CD4-positive, alpha-beta T cell treated with Interferon gamma for 1 hour (primary cell): ENCODE data around the gene MUC5AC.
"Not testable (repeated sequence)": the region's sequence is repeated elsewhere in the genome, so short reads cannot be mapped to it uniquely, and the experiment has no call there.

Experiments
- DNase-seq: peaks from one replicate; pipeline ENCODE4 v3.0.0-alpha.2; 2020

MUC5AC gene

DNA sequence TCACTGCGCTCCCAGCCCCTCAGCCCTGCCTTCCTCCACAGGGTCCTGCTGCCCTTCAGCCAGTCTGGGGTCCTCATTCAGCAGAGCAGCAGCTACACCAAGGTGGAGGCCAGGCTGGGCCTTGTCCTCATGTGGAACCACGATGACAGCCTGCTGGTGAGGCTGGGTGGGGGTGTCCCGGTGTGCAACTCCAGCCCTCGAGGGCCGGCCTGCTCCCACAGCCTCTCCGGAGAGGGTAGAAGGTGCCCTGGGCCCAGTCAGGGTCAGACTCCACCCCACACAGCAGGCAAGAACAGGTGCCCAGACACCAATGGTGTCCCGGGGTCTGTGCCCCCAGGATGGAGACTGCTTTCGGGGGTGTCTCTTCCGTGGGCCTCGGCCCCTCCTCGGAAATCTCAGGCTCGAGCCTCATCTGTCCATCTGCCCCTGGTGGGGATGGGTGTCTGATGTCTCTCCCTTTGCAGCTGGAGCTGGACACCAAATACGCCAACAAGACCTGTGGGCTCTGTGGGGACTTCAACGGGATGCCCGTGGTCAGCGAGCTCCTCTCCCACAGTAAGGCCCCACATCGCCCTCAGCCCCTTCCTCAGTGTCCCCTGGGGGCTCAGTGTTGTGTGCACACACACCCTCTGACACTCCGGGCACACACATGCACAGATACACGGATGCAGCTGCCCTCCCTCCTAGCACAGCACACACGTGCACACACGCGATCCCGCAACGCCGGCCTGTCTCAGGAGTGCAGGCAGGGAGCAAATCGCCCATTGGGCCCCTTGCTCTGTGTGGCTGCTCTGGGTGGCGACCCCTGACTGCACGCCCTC, 4.9 kb downstream of the MUC5AC start:
- no peak for DNase-seq

DNA sequence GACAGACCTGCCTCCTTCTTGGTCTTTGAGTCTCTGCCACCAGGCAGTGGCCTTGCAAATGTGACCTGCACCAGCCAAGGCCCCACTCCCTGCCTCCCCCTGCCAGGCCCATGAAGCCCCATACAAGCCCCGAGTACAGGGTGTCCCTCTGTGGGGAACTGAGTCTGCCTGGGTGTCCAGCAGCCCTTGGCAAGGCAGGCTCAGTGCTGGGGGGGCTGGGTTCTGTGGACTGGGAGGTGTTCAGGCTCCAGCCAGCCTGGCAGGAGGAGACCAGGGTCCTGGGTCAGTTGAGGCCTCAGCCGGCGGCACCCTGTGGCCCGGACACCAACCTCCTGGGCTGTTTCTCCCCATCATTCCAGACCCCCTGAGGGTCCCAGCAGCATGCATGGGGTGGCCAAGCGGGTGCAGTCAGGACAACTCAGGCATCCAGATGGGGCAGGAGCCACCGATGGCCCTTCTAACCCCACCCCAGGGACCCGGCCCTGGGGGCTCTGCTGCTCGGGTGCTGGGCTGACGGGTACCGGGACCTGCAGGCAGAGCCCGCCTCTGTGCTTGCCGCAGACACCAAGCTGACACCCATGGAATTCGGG, 5.7 kb downstream of the MUC5AC start:
- DNase-seq = no peak

DNA sequence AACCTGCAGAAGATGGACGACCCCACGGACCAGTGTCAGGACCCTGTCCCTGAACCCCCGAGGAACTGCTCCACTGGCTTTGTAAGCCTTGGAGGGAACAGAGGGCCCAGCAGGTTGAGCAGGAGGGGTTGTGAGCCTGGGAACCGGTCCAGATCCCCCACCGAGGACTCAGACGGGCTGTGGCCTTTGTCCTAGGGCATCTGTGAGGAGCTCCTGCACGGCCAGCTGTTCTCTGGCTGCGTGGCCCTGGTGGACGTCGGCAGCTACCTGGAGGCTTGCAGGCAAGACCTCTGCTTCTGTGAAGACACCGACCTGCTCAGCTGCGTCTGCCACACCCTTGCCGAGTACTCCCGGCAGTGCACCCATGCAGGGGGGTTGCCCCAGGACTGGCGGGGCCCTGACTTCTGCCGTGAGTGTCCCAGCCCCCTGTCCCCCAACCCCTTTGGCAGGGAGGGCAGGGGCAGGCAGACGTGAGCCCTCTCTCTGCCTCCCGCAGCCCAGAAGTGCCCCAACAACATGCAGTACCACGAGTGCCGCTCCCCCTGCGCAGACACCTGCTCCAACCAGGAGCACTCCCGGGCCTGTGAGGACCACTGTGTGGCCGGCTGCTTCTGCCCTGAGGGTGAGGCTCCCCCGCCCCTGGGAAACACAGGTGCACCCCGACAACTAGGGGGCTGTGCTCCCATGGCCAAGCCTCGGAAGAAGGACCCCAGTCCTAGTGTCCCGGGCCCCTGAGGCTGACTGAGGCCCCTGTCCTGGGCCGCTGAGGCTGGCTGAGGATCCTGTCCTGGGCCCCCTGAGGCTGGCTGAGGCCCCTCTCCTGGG, 6.4 kb downstream of the MUC5AC start:
- no peak for DNase-seq

DNA sequence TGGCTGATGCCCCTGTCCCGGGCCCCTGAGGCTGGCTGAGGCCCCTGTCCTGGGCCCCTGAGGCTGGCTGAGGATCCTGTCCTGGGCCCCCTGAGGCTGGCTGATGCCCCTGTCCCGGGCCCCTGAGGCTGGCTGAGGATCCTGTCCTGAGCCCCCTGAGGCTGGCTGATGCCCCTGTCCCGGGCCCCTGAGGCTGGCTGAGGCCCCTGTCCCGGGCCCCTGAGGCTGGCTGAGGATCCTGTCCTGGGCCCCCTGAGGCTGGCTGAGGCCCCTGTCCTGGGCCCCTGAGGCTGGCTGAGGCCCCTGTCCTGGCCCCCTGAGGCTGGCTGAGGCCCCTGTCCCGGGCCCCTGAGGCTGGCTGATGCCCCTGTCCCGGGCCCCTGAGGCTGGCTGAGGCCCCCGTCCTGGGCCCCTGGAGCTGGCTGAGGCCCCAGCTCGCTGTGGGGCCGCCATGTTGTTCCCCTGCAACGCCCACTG, 7.1 kb downstream of the MUC5AC start:
- not testable (repeated sequence) for DNase-seq

DNA sequence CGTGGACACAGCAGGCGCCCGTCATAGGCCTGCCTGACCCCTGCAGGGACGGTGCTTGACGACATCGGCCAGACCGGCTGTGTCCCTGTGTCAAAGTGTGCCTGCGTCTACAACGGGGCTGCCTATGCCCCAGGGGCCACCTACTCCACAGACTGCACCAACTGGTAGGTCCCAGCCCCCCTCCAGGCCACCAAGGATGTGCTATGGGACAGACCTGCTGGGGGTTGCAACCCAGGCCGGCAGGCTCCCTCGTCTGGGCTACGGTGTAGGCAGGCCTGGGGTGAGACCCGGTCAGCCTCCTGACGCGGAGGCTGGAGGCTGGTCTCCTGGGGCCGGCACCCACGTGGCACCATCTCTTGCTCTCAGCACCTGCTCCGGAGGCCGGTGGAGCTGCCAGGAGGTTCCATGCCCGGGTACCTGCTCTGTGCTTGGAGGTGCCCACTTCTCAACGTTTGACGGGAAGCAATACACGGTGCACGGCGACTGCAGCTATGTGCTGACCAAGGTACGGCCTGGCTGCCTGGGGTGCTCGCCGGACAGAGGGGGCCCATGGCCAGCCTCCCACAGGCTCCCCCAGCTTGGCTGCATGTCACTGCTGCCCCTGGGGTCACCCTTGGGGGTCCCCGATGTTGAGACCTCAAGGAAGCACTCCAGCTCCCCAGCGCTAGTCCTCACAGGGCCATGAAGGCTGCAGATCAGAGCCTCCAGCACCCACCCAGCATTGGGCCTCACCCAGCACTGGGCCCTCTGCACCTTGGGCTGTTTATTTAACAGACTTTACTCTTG, 7.7 kb downstream of the MUC5AC start:
- no peak for DNase-seq

DNA sequence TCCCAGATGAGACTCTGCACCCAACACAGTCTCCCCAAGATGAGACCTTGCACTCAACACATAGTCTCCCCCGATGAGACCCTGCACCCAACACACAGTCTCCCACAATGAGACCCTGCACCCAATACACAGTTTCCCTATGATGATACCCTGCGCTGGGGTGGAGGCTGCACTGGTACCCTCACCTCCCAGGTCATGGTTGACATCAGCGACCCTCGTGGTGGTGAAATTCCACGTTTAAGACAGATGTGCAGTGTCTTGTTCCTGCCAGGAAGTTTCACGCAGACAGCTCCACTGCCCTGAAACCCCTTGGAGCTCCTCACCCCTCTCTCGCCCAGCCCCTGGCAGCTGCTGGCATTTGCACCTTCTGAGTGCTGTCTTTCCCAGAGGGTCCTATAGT, 9.5 kb downstream of the MUC5AC start:
- no peak for DNase-seq

DNA sequence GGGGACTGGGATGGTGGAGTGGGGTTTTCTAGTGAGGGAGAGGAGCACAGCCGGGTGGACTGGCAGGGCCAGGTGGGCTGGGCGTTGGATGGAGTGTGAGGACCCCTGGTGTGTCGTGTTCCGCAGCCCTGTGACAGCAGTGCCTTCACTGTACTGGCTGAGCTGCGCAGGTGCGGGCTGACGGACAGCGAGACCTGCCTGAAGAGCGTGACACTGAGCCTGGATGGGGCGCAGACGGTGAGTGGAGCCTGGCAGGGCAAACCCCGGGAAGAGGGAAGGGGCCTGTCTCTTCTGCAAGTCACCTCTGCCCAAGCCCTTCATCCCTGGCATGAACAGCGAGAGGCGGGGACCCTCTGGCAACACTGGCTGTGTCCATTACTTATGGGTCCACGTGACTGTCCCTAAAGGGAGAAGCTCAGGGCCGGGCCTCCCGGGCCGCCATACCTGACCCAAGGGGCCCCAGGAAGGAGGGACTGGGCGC, 10.0 kb downstream of the MUC5AC start:
- DNase-seq = no peak

DNA sequence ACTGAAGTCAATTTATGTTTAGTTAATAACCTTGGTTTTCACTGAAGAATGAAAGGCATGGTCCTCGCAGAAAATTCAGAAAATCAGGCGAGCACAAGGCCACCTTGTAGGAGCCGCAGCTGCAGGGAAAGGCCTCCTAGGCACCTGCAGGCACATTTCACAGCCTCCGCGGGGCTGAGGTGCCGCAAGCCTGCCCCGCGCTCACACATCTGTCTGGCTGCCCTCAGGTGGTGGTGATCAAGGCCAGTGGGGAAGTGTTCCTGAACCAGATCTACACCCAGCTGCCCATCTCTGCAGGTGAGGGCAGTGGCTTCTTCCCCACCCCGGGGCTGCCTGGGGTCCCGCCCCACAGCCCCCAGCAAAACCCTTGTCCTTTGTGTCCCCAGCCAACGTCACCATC, 10.5 kb downstream of the MUC5AC start:
- DNase-seq = no peak

DNA sequence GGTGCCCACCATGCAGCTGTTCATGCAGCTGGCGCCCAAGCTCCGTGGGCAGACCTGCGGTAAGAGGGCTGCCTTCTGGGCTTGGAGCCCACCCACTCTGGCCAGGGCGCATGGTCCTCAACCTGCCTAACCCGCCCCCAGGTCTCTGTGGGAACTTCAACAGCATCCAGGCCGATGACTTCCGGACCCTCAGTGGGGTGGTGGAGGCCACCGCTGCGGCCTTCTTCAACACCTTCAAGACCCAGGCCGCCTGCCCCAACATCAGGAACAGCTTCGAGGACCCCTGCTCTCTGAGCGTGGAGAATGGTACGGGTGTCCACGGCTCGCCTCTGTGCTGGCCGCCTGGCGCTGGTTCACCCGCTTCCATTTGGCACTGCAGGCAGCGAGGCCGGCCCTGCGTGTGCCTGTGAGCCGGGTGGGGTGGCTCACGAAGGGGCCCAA, 11.0 kb downstream of the MUC5AC start:
- DNase-seq = no peak

DNA sequence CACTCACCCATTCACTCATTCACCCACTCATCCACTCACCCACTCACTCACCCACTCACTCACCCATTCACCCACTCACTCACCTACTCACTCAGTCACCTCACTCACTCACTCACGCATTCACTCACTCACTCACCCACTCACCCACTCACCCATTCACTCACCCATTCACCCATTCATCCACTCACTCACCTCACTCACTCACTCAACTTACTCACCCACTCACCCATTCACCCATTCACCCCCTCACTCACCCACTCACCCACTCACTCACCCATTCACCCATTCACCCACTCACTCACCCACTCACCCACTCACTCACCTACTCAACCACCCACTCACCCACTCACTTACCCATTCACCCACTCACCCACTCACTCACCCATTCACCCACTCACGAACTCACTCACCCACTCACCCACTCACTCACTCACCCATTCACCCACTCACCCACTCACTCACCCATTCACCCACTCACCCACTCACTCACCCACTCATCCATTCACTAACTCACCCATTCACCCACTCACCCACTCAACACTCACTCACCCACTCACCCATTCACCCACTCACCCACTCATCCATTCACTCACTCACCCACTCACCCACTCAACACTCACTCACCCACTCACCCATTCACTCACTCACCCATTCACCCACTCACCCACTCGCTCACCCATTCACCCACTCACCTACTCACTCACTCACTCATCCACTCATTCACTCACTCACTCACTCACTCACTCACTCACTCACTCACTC, 13.7 kb downstream of the MUC5AC start:
- no peak for DNase-seq

DNA sequence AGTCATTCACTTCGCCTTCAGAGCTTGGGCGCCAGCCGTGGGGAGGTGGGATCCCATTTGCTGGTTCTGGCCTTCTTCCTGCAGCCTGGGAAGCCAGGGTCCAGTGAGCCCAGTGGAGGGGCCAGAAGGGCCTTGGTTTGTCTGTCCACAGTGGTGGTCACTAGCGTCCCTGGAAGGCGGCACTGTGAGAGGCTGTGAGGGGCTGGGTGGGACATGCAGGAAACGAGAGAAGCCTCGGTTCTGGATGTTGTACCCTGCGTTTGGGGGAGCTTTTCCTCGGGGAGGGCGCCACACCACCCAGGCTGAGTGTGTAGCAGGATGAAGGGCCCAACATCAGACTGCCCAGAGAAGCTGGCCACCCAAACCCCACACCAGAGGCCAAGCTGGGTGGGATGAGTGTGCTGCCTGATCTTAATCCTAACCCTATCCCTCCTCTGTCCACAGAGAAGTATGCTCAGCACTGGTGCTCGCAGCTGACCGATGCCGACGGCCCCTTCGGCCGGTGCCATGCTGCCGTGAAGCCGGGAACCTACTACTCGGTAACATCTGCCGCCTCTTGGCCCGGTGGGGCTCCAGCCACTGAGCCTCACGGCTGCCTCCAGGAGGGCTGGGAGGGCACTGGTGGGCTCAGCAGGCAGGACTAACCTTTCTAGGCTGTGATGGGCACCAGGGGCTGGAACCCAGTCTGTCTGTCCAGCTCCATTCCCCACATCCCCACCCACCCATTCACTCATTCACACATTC, 14.4 kb downstream of the MUC5AC start:
- DNase-seq = no peak

DNA sequence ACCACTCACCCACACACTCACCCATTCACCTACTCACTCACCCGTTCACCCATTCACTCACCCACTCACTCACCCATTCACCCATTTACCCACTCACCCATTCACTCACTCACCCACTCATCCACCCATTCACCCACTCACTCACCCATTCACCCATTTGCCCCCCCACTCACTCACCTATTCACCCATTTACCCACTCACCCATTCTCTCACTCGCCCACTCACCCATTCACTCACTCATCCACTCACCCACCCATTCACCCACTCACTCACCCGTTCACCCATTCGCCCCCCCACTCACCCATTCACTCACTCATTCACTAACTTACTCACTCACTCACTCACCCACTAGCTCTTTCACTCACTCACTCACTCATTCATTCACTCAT, 15.0 kb downstream of the MUC5AC start:
- no peak for DNase-seq

DNA sequence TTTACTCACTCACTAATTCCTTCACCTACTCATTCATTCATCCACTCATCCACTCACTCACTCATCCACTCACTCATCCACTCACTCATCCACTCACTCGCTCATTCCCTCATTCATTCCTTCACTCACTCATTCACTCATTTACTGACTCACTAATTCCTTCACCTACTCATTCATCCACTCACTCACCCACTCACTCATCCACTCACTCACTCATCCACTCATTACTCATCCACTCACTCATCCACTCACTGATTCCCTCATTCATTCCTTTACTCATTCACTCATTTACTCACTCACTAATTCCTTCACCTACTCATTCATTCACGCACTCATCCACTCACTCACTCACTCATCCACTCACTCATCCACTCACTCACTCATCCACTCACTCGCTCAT, 15.6 kb downstream of the MUC5AC start:
- not testable (repeated sequence) for DNase-seq

DNA sequence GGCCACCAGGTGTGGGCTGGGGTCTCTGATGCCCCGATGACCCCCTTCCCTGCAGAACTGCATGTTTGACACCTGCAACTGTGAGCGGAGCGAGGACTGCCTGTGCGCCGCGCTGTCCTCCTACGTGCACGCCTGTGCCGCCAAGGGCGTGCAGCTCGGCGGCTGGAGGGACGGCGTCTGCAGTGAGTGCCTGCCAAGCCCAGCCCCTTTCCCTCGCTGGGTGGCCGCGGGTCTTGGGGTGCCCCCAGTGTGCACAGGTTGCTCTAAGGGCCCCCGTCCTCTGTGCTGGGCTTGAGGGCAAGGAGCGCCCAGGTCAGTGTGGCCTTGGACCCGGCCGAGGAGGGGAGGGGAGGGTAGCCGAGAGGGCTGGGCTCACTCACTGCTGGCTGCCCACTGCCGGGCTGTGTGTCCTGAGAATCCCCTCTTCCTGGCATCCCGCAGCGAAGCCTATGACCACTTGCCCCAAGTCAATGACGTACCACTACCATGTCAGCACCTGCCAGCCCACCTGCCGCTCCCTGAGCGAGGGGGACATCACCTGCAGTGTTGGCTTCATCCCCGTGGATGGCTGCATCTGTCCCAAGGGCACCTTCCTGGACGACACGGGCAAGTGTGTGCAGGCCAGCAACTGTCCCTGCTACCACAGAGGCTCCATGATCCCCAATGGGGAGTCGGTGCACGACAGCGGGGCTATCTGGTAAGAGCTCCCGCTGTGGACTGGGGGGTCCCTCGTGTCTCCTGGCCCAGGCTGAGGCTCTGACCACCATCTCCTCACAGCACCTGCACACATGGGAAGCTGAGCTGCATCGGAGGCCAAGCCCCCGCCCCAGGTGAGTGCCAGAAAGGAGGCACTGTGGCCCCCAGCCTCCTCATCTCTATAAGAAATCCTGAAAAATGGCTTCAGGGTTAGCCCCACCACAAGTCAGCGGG, 17.0 kb downstream of the MUC5AC start:
- DNase-seq = no peak

DNA sequence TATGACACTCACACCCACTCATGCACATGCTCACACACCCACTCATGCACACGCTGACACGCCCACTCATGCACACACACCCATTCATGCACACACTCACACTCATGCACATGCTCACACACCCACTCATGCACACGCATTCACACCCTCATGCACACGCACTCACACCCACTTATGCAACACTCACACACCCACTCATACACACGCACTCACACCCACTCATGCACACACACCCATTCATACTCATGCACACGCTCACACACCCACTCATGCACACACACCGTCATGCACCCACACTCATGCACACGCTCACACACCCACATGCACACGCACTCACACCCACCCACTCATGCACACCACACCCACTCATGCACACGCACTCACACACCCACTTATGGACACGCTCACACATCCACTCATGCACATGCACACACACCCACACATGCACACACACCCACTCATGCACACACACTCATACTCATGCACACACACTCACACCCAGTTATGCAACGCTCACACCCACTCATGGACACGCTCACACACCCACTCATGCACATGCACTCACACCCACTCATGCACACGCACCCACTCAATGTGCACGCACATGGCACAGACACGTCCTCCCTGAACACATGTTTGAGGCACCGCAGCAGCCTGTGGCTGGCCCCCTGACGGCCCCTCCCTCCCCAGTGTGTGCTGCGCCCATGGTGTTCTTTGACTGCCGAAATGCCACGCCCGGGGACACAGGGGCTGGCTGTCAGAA, 17.9 kb downstream of the MUC5AC start:
- no peak for DNase-seq

DNA sequence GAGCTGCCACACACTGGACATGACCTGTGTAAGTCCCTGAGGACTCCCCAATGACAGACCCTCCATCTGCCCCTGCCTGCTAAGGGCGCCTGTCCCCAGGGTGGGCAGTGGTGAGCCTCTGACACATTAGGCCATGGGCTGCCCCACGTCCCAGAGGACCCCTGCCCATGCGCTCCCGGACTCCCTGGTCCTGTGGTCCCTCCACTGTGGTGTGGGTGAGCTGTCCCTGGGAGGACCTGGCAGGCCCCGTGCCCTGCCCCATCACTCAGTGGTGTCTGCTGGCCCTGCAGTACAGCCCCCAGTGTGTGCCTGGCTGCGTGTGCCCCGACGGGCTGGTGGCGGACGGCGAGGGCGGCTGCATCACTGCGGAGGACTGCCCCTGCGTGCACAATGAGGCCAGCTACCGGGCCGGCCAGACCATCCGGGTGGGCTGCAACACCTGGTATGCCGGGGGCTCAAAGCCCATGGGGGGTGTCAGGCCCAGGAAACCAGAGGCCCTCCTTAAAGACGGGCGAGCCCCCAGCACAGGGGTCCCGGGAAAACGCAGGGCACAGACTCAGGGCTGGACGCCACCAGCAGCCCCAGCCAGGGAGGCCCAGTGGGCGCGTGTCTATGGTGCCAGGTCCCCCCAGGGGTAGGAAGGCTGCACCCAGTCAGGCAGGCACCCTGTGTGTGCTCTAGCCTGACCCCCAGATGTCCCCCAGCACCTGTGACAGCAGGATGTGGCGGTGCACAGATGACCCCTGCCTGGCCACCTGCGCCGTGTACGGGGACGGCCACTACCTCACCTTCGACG, 18.7 kb downstream of the MUC5AC start:
- DNase-seq = no peak

DNA sequence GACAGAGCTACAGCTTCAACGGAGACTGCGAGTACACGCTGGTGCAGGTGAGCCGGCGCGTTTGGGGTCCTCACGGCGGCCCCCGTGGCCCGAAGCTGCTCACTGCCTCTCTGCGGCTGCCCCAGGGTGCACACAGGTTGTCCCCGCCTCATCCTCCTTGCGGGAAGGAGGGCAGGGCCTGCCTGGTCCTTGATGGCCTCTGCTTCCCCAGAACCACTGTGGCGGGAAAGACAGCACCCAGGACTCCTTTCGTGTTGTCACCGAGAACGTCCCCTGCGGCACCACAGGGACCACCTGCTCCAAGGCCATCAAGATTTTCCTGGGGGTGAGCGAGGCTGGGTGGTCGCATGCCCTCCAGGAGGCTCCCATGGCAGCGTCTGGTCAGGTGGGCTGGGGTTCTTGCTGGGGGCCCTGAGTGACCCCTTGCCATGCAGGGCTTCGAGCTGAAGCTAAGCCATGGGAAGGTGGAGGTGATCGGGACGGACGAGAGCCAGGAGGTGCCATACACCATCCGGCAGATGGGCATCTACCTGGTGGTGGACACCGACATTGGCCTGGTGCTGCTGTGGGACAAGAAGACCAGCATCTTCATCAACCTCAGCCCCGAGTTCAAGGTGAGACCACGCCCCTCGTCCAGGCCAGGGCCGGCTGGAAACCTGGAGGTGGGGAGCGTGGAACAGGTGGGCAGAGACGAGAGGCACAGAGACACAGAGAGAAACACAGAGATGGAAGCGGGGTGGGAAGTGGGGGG, 19.4 kb downstream of the MUC5AC start:
- no peak for DNase-seq

DNA sequence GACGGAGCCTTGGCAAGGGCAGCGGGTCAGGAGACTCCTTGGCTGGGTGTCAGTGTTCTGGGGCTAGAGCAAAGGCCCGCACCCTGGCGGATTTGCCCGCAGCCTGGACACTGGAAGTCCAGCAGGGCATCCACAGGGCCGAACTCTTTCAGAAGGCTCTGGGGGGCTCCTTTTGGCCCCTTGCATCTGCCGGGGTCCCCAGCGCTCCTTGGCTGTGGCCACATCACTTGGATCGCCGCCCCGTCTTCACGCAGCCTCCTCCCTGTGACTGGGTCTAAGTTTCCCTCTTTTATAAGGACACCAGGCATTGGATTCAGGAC, 20.0 kb downstream of the MUC5AC start:
- no peak for DNase-seq
